ENCODE results near the gene RREB1.

Gene RREB1

GRCh38 chr6:7112741-7113313, 5.1 kb downstream of the RREB1 start:
- Histone ChIP-seq H3K4me3 (ENCODE audit: insufficient read depth, low read length, poor library complexity, severe bottlenecking) (no peak overlapping the region), H3K9ac (ENCODE audit: low read length) (no peak overlapping the region), H3K9me3 (ENCODE audit: insufficient read depth, low read length) (no peaks in the 10 kb centered on the region), H3K36me3 (ENCODE audit: low read length) (no peaks in the 10 kb centered on the region), H3K27me3 (ENCODE audit: low read length) (no peaks in the 10 kb centered on the region), H3F3A (ENCODE audit: insufficient read depth) (peaks cover 11% of the 10 kb centered on the region), H3K27ac (ENCODE audit: low read depth, low read length) (no peak overlapping the region), H3K4me2 (ENCODE audit: low read depth, low read length, poor library complexity, severe bottlenecking) (peak overlapping the region; percentile 6), H2AFZ (ENCODE audit: low read depth, low read length, severe bottlenecking) (no peak overlapping the region), H3K9me2 (replicated peaks; ENCODE audit: insufficient read depth, low read length) (no peaks in the 10 kb centered on the region), H3K79me2 (ENCODE audit: insufficient read depth, low read length) (peaks cover 6% of the 10 kb centered on the region; the same call in 1 of the 2 replicates), H4K20me1 (ENCODE audit: low read depth, low read length) (peaks cover 40% of the 10 kb centered on the region)
- TF ChIP-seq, protein P1, sequence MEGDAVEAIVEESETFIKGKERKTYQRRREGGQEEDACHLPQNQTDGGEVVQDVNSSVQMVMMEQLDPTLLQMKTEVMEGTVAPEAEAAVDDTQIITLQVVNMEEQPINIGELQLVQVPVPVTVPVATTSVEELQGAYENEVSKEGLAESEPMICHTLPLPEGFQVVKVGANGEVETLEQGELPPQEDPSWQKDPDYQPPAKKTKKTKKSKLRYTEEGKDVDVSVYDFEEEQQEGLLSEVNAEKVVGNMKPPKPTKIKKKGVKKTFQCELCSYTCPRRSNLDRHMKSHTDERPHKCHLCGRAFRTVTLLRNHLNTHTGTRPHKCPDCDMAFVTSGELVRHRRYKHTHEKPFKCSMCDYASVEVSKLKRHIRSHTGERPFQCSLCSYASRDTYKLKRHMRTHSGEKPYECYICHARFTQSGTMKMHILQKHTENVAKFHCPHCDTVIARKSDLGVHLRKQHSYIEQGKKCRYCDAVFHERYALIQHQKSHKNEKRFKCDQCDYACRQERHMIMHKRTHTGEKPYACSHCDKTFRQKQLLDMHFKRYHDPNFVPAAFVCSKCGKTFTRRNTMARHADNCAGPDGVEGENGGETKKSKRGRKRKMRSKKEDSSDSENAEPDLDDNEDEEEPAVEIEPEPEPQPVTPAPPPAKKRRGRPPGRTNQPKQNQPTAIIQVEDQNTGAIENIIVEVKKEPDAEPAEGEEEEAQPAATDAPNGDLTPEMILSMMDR (IDR thresholded peaks at IDR 0.05; ENCODE audit: insufficient read depth, low read length, poor library complexity, severe bottlenecking), result no peak
- no peak for TF ChIP-seq EZH2phosphoT487 (conservative IDR thresholded peaks at IDR 0.05; ENCODE audit: low read length)

- Histone ChIP-seq H2AFZ (ENCODE audit: low read depth, low read length, severe bottlenecking) (no peak overlapping the region), H4K20me1 (ENCODE audit: low read depth, low read length) (peaks cover 38% of the 10 kb centered on the region), H3K9me3 (ENCODE audit: insufficient read depth, low read length) (no peaks in the 10 kb centered on the region), H3K9me2 (replicated peaks; ENCODE audit: insufficient read depth, low read length) (no peaks in the 10 kb centered on the region), H3K4me3 (ENCODE audit: insufficient read depth, low read length, poor library complexity, severe bottlenecking) (no peak overlapping the region), H3K79me2 (ENCODE audit: insufficient read depth, low read length) (peaks cover 6% of the 10 kb centered on the region; the same call in 1 of the 2 replicates), H3K9ac (ENCODE audit: low read length) (no peak overlapping the region), H3K36me3 (ENCODE audit: low read length) (no peaks in the 10 kb centered on the region), H3K27ac (ENCODE audit: low read depth, low read length) (no peak overlapping the region), H3K4me2 (ENCODE audit: low read depth, low read length, poor library complexity, severe bottlenecking) (no peak overlapping the region), H3K27me3 (ENCODE audit: low read length) (no peaks in the 10 kb centered on the region), H3F3A (ENCODE audit: insufficient read depth) (peaks cover 7% of the 10 kb centered on the region)
- TF ChIP-seq EZH2phosphoT487 (conservative IDR thresholded peaks at IDR 0.05; ENCODE audit: low read length), result no peak
- TF ChIP-seq, protein P1 (IDR thresholded peaks at IDR 0.05; ENCODE audit: insufficient read depth, low read length, poor library complexity, severe bottlenecking), result no peak
Observed at GRCh38 chr6:7114744-7115458, 7.1 kb downstream of the RREB1 start.

- TF ChIP-seq, protein P1 (IDR thresholded peaks at IDR 0.05; ENCODE audit: insufficient read depth, low read length, poor library complexity, severe bottlenecking), result no peak
- no peak for TF ChIP-seq EZH2phosphoT487 (conservative IDR thresholded peaks at IDR 0.05; ENCODE audit: low read length)
- H3F3A ChIP-seq (ENCODE audit: insufficient read depth), result no peaks in the 10 kb centered on the region
- H3K4me3 ChIP-seq (ENCODE audit: insufficient read depth, low read length, poor library complexity, severe bottlenecking), result no peak overlapping the region
- H3K79me2 ChIP-seq (ENCODE audit: insufficient read depth, low read length), result peaks cover 6% of the 10 kb centered on the region; the same call in 1 of the 2 replicates
- no peak overlapping the region for H3K4me2 ChIP-seq (ENCODE audit: low read depth, low read length, poor library complexity, severe bottlenecking)
- H3K9me3 ChIP-seq (ENCODE audit: insufficient read depth, low read length), result no peaks in the 10 kb centered on the region
- H3K9ac ChIP-seq (ENCODE audit: low read length), result no peak overlapping the region
- H2AFZ ChIP-seq (ENCODE audit: low read depth, low read length, severe bottlenecking), result no peak overlapping the region
- no peaks in the 10 kb centered on the region for H3K9me2 ChIP-seq (replicated peaks; ENCODE audit: insufficient read depth, low read length)
- H3K36me3 ChIP-seq (ENCODE audit: low read length), result no peaks in the 10 kb centered on the region
- H3K27me3 ChIP-seq (ENCODE audit: low read length), result no peaks in the 10 kb centered on the region
- H4K20me1 ChIP-seq (ENCODE audit: low read depth, low read length), result peaks cover 31% of the 10 kb centered on the region
- no peak overlapping the region for H3K27ac ChIP-seq (ENCODE audit: low read depth, low read length)
Observed at GRCh38 chr6:7115543-7116231, 7.9 kb downstream of the RREB1 start.
